Measurements from ENCODE around the gene SOWAHD. TPM values are rescaled to one million over a fixed set of nuclear protein-coding genes. Genes with fewer than 3 reads are reported as not detected.
A peak's percentile ranks its signal among the peaks of the same experiment; 100 is the strongest.

Gene SOWAHD
- polyA plus RNA-seq, 2 of the 4 experiments (the other 2 are of a cell fraction) = 0.05 to 0.09 TPM

DNA sequence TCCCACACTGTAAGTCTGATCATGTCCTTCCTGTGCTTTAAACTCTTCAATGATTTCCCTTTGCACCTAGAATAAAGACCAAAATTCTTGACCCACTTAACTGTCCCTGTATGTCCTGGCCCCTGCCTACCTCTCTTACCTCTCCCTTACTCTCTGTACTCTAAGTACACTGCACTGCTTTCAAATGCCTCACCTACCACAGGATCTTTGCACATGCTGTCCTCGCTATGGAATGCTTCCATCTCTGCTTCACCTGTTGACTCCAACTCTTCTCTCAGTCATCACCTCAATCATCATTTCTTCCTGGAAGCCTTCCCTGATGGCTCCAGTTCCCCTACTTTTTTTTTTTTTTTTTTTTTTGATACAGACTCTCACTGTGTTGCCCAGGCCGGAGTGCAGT is 36.5 kb upstream of the SOWAHD start:
- H3K4me1 ChIP-seq = no peaks in the 10 kb centered on the region
- no peak overlapping the region for H3K4me3 ChIP-seq
- H3K9me3 ChIP-seq = no peaks in the 10 kb centered on the region; the same call in 2 of the 3 replicates
- DNase-seq (ENCODE audit: low read depth in 1 of 2, low spot score in 1 of 2) (no peak), FAIRE-seq (no peak), ATAC-seq (no peak)
- ChIA-PET CTCF (interaction anchor here (0.8 kb wide), 1 partner anchor 22 kb away, joined by 4 read pairs; no protein-coding TSS in a partner anchor), POLR2A (no interaction called here)
- TF ChIP-seq, protein P1, sequence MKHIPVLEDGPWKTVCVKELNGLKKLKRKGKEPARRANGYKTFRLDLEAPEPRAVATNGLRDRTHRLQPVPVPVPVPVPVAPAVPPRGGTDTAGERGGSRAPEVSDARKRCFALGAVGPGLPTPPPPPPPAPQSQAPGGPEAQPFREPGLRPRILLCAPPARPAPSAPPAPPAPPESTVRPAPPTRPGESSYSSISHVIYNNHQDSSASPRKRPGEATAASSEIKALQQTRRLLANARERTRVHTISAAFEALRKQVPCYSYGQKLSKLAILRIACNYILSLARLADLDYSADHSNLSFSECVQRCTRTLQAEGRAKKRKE (CRISPR knock-in tag; IDR thresholded peaks at IDR 0.05; ENCODE audit: low read depth) = no peak
- H3K27ac ChIP-seq = no peak overlapping the region
- 92% methylated on average over 1 of the region's 2 CpGs for WGBS (ENCODE audit: missing lambda C conversion rate)
- no peak overlapping the region for H3K4me2 ChIP-seq

DNA sequence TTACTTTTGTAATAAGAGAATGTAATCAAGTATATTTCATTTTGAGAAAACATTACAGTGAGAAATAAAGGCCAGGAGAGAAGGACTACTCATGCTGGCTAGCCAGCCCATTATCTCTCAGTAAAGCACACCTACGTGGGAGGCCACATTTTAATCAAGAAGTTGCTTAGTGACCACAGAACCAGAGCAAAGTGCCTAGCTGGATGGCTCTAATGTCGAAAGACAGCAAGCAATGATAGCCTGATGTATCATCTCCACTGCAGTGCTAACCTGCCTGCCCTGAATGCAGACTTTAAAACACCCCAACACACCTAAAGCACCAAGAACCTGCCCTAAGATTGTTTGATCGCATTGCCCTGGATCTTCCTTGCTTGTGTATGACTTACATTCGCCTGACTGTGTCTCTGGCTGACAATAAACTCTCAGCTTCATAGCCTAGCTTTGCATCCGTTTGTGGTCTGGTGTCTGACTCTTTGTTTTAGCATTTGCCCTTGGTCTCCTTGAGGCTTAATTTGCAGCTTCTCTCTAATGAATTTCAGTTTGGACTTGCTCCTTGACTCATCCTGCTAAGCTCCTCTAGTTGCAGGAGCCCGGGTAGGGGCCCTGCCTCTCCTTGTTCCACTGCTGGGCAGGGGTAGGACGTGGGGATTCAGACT is 31.4 kb upstream of the SOWAHD start:
- DNase-seq (ENCODE audit: low read depth in 1 of 2, low spot score in 1 of 2) (no peak), ATAC-seq (0 out of 6 replicates have a peak, but pooled peaks of 1 of the 2 experiments have one; percentile 33), FAIRE-seq (no peak)
- Histone ChIP-seq H3K4me3 (no peak overlapping the region), H3K9me3 (no peaks in the 10 kb centered on the region), H3K4me1 (no peaks in the 10 kb centered on the region), H3K4me2 (no peak overlapping the region), H3K27ac (no peak overlapping the region)
- ChIA-PET CTCF (interaction anchor here (0.8 to 1.6 kb wide), 5 partner anchors 14 to 235 kb away, joined by 3 to 7 read pairs (median 4); no protein-coding TSS in a partner anchor), POLR2A (no interaction called here)
- 43% methylated on average over 7 of the region's 7 CpGs for WGBS (ENCODE audit: missing lambda C conversion rate)
- TF ChIP-seq PHF8 (IDR thresholded peaks at IDR 0.05; ENCODE audit: borderline replicate concordance, low read depth) (no peak), RAD21 (conservative IDR thresholded peaks at IDR 0.05 in 1 of 2, IDR thresholded peaks at IDR 0.05 in 1 of 2) (no peak), RNF2 (IDR thresholded peaks at IDR 0.05; ENCODE audit: borderline replicate concordance, low read depth) (no peak), HOXA7 (CRISPR knock-in tag; IDR thresholded peaks at IDR 0.05) (no peak), NPAS2 (CRISPR knock-in tag; IDR thresholded peaks at IDR 0.05; ENCODE audit: borderline replicate concordance) (no peak), NFE2L2 (conservative IDR thresholded peaks at IDR 0.05; ENCODE audit: low read length) (no peak), KDM5A (IDR thresholded peaks at IDR 0.05) (no peak), MAFK (IDR thresholded peaks at IDR 0.05; ENCODE audit: partially characterized antibody) (no peak), EHF (CRISPR knock-in tag; IDR thresholded peaks at IDR 0.05) (no peak), FOXS1 (CRISPR knock-in tag; IDR thresholded peaks at IDR 0.05) (no peak), SREBF2 (IDR thresholded peaks at IDR 0.05) (no peak), POLR2AphosphoS2 (conservative IDR thresholded peaks at IDR 0.05; ENCODE audit: low read length) (no peak), GATA3 (IDR thresholded peaks at IDR 0.05; ENCODE audit: borderline replicate concordance) (no peak)
- TF ChIP-seq, protein P2, sequence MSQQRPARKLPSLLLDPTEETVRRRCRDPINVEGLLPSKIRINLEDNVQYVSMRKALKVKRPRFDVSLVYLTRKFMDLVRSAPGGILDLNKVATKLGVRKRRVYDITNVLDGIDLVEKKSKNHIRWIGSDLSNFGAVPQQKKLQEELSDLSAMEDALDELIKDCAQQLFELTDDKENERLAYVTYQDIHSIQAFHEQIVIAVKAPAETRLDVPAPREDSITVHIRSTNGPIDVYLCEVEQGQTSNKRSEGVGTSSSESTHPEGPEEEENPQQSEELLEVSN (IDR thresholded peaks at IDR 0.05; ENCODE audit: borderline replicate concordance, low read depth) = no peak
- TF ChIP-seq, protein P3, sequence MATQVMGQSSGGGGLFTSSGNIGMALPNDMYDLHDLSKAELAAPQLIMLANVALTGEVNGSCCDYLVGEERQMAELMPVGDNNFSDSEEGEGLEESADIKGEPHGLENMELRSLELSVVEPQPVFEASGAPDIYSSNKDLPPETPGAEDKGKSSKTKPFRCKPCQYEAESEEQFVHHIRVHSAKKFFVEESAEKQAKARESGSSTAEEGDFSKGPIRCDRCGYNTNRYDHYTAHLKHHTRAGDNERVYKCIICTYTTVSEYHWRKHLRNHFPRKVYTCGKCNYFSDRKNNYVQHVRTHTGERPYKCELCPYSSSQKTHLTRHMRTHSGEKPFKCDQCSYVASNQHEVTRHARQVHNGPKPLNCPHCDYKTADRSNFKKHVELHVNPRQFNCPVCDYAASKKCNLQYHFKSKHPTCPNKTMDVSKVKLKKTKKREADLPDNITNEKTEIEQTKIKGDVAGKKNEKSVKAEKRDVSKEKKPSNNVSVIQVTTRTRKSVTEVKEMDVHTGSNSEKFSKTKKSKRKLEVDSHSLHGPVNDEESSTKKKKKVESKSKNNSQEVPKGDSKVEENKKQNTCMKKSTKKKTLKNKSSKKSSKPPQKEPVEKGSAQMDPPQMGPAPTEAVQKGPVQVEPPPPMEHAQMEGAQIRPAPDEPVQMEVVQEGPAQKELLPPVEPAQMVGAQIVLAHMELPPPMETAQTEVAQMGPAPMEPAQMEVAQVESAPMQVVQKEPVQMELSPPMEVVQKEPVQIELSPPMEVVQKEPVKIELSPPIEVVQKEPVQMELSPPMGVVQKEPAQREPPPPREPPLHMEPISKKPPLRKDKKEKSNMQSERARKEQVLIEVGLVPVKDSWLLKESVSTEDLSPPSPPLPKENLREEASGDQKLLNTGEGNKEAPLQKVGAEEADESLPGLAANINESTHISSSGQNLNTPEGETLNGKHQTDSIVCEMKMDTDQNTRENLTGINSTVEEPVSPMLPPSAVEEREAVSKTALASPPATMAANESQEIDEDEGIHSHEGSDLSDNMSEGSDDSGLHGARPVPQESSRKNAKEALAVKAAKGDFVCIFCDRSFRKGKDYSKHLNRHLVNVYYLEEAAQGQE (IDR thresholded peaks at IDR 0.05) = no peak
- TF ChIP-seq, protein P4, sequence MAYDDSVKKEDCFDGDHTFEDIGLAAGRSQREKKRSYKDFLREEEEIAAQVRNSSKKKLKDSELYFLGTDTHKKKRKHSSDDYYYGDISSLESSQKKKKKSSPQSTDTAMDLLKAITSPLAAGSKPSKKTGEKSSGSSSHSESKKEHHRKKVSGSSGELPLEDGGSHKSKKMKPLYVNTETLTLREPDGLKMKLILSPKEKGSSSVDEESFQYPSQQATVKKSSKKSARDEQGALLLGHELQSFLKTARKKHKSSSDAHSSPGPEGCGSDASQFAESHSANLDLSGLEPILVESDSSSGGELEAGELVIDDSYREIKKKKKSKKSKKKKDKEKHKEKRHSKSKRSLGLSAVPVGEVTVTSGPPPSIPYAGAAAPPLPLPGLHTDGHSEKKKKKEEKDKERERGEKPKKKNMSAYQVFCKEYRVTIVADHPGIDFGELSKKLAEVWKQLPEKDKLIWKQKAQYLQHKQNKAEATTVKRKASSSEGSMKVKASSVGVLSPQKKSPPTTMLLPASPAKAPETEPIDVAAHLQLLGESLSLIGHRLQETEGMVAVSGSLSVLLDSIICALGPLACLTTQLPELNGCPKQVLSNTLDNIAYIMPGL (CRISPR knock-in tag; IDR thresholded peaks at IDR 0.05; ENCODE audit: borderline replicate concordance) = no peak
- TF ChIP-seq, protein P5, sequence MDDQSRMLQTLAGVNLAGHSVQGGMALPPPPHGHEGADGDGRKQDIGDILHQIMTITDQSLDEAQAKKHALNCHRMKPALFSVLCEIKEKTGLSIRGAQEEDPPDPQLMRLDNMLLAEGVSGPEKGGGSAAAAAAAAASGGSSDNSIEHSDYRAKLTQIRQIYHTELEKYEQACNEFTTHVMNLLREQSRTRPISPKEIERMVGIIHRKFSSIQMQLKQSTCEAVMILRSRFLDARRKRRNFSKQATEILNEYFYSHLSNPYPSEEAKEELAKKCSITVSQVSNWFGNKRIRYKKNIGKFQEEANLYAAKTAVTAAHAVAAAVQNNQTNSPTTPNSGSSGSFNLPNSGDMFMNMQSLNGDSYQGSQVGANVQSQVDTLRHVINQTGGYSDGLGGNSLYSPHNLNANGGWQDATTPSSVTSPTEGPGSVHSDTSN (IDR thresholded peaks at IDR 0.05) = no peak
- TF ChIP-seq, protein P6, sequence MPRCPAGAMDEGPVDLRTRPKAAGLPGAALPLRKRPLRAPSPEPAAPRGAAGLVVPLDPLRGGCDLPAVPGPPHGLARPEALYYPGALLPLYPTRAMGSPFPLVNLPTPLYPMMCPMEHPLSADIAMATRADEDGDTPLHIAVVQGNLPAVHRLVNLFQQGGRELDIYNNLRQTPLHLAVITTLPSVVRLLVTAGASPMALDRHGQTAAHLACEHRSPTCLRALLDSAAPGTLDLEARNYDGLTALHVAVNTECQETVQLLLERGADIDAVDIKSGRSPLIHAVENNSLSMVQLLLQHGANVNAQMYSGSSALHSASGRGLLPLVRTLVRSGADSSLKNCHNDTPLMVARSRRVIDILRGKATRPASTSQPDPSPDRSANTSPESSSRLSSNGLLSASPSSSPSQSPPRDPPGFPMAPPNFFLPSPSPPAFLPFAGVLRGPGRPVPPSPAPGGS (IDR thresholded peaks at IDR 0.05) = no peak
